IMR-90 (cell line): ENCODE data around the gene FARP1. TPM values are rescaled to one million over a fixed set of nuclear protein-coding genes. Genes with fewer than 3 reads are reported as not detected.

Source experiments
- ATAC-seq: fragments of 200-7000 bp; cut with Tn5 transposase; 2 replicates; pipeline ENCODE4 v1.9.1; 2020; ENCODE audit warnings: low read depth, mild to moderate bottlenecking, moderate library complexity
- BruUV-seq: library from RNA; stranded (reverse); fragments of 400-500 nt; replicated peaks from 2 replicates; lab custom pipeline; 2021; lab: Mats Ljungman, UMichigan
- CTCF ChIA-PET: fragments of 300-600 bp; formaldehyde crosslinking; extraction: SDS; loops from one replicate; lab custom pipeline; 2021; ENCODE audit warnings: antibody characterized with exemption; lab: Yijun Ruan, JAX
- POLR2A ChIA-PET: fragments of 300-600 bp; sonication (Branson Sonifier 250); formaldehyde crosslinking; loops from one replicate; lab custom pipeline; 2022; ENCODE audit warnings: antibody characterized with exemption; ENCODE audit not compliant: unreplicated experiment; lab: Charles Lee
- DNase-seq: peaks from one replicate; pipeline ENCODE4 v3.0.0; 2013
- H2AFZ ChIP-seq: replicated peaks from 2 replicates; pipeline ENCODE3; 2013; ENCODE audit warnings: low read length, mild to moderate bottlenecking; ENCODE audit not compliant: poor library complexity
- H2AK5ac ChIP-seq: 2 replicates; pipeline ENCODE4 v1.6.1; 2013; ENCODE audit warnings: low read depth, low read length, inconsistent platforms
- H2AK9ac ChIP-seq: replicated peaks from 2 replicates; pipeline ENCODE3; 2013; ENCODE audit warnings: mild to moderate bottlenecking, low read depth, low read length, moderate library complexity; ENCODE audit not compliant: poor library complexity
- H2BK120ac ChIP-seq: 2 replicates; pipeline ENCODE4 v1.6.1; 2013; ENCODE audit warnings: low read depth, low read length, inconsistent platforms
- H2BK15ac ChIP-seq: 3 replicates; pipeline ENCODE4 v1.6.1; 2013; ENCODE audit warnings: low read depth, low read length, inconsistent platforms
- H2BK20ac ChIP-seq: 2 replicates; pipeline ENCODE4 v1.6.1; 2013; ENCODE audit warnings: low read depth, mild to moderate bottlenecking, inconsistent platforms, low read length, moderate library complexity
- H2BK5ac ChIP-seq: 2 replicates; pipeline ENCODE4 v1.6.1; 2013; ENCODE audit warnings: mild to moderate bottlenecking, low read depth, low read length, inconsistent platforms; ENCODE audit not compliant: poor library complexity, severe bottlenecking
- H3K14ac ChIP-seq: replicated peaks from 2 replicates; pipeline ENCODE4 v1.6.1; 2013; ENCODE audit warnings: low read depth, low read length, inconsistent platforms
- H3K18ac ChIP-seq: 2 replicates; pipeline ENCODE4 v1.6.1; 2013; ENCODE audit warnings: low read depth, low read length, control low read depth
- H3K23ac ChIP-seq: 2 replicates; pipeline ENCODE4 v1.6.1; 2013; ENCODE audit warnings: low read depth, low read length, inconsistent platforms
- H3K27ac ChIP-seq: 2 replicates; pipeline ENCODE4 v1.5.1; 2013; ENCODE audit warnings: mild to moderate bottlenecking, control low read depth, low read length; ENCODE audit not compliant: insufficient read depth
- H3K27me3 ChIP-seq: 2 replicates; pipeline ENCODE4 v1.6.1; 2013; ENCODE audit warnings: low read length; ENCODE audit not compliant: control insufficient read depth, insufficient read depth
- H3K36me3 ChIP-seq: 2 replicates; pipeline ENCODE4 v1.6.1; 2013; ENCODE audit warnings: low read length, mixed read lengths; ENCODE audit not compliant: control insufficient read depth, insufficient read depth
- H3K4ac ChIP-seq: 2 replicates; pipeline ENCODE4 v1.6.1; 2013; ENCODE audit warnings: low read depth, low read length, inconsistent platforms
- H3K4me1 ChIP-seq: 2 replicates; pipeline ENCODE4 v1.6.1; 2013; ENCODE audit warnings: low read length, mixed read lengths; ENCODE audit not compliant: control insufficient read depth, insufficient read depth
- H3K4me2 ChIP-seq: 2 replicates; pipeline ENCODE4 v1.6.1; 2013; ENCODE audit warnings: low read depth, mild to moderate bottlenecking, control low read depth, low read length, moderate library complexity
- H3K4me3 ChIP-seq: 2 replicates; pipeline ENCODE4 v1.5.1; 2013; ENCODE audit warnings: low read depth, mild to moderate bottlenecking, control low read depth, low read length, moderate library complexity; ENCODE audit not compliant: insufficient read depth
- H3K56ac ChIP-seq: 2 replicates; pipeline ENCODE4 v1.6.1; 2013; ENCODE audit warnings: low read length, inconsistent platforms; ENCODE audit not compliant: insufficient read depth; ENCODE audit errors: extremely low read depth
- H3K79me1 ChIP-seq, 2 experiments: 2 replicates each; pipeline ENCODE4 v1.6.1; 2013; ENCODE audit warnings: low read length in 2 of 2, inconsistent platforms in 1 of 2, low read depth in 1 of 2
- H3K9ac ChIP-seq: 2 replicates; pipeline ENCODE4 v1.6.1; 2013; ENCODE audit warnings: low read depth, low read length, control low read depth
- H3K9me1 ChIP-seq: 2 replicates; pipeline ENCODE4 v1.6.1; 2013; ENCODE audit warnings: low read length, inconsistent platforms; ENCODE audit not compliant: insufficient read depth
- H3K9me3 ChIP-seq: 2 replicates; pipeline ENCODE4 v1.6.1; 2013; ENCODE audit warnings: low read length; ENCODE audit not compliant: control insufficient read depth, insufficient read depth
- H4K20me1 ChIP-seq: 2 replicates; pipeline ENCODE4 v1.6.1; 2013; ENCODE audit warnings: low read length, inconsistent platforms; ENCODE audit not compliant: insufficient read depth
- H4K5ac ChIP-seq: 2 replicates; pipeline ENCODE4 v1.6.1; 2013; ENCODE audit warnings: mild to moderate bottlenecking, low read depth, low read length, control low read depth
- H4K8ac ChIP-seq, 2 experiments: 2 replicates each; pipeline ENCODE4 v1.6.1; 2013; ENCODE audit warnings: low read depth in 2 of 2, low read length in 2 of 2, control low read depth in 1 of 2, inconsistent platforms in 1 of 2
- H4K91ac ChIP-seq: 2 replicates; pipeline ENCODE4 v1.6.1; 2013; ENCODE audit warnings: low read depth, low read length, inconsistent platforms; ENCODE audit not compliant: insufficient read depth
- CEBPB ChIP-seq: IDR thresholded peaks from 2 replicates; pipeline ENCODE4 v1.6.1; 2012; ENCODE audit warnings: low read depth, low read length, improper control_type of control experiment
- CHD1 ChIP-seq: IDR thresholded peaks from 2 replicates; pipeline ENCODE4 v1.6.1; 2012; ENCODE audit warnings: low read depth, low read length, improper control_type of control experiment
- MAFK ChIP-seq: IDR thresholded peaks from 2 replicates; pipeline ENCODE4 v1.6.1; 2012; ENCODE audit warnings: low read depth, low read length, improper control_type of control experiment
- MAZ ChIP-seq: IDR thresholded peaks from 2 replicates; pipeline ENCODE4 v1.6.1; 2012; ENCODE audit warnings: low read depth, mild to moderate bottlenecking, low read length, improper control_type of control experiment, moderate library complexity, borderline replicate concordance
- MXI1 ChIP-seq: IDR thresholded peaks from 2 replicates; pipeline ENCODE4 v1.6.1; 2012; ENCODE audit warnings: low read depth, mild to moderate bottlenecking, low read length, moderate library complexity, borderline replicate concordance
- RAD21 ChIP-seq: IDR thresholded peaks from 2 replicates; pipeline ENCODE4 v1.6.1; 2012; ENCODE audit warnings: low read length, improper control_type of control experiment
- RFX5 ChIP-seq: IDR thresholded peaks from 2 replicates; pipeline ENCODE4 v1.8.0; 2012; ENCODE audit warnings: low read depth, mild to moderate bottlenecking, low read length, moderate library complexity
- WGBS, 2 experiments: methylation state at CpG; one replicate each; pipeline versions ENCODE4 v1.1.5 to v1.1.7; 2013; ENCODE audit warnings: missing lambda C conversion rate in 2 of 2; ENCODE audit not compliant: insufficient read length in 1 of 2; ENCODE audit errors: extremely low coverage in 2 of 2; 5-methylcytosine and 5-hydroxymethylcytosine counted together
- dilution Hi-C: fragments of 300-500 bp; cut with HindIII; formaldehyde crosslinking; loops from one replicate; pipeline ENCODE4 v1.14.3; 2018; ENCODE audit warnings: low sequenced_read_pairs; ENCODE audit not compliant: unreplicated experiment
- in situ Hi-C: fragments of 300-500 bp; cut with MboI; formaldehyde crosslinking; loops from 3 replicates; pipeline ENCODE4 v1.14.3; 2019; ENCODE audit warnings: low sequenced_read_pairs, inconsistent platforms, mixed read lengths
- intact Hi-C: fragments of 100-400 bp; cut with micrococcal nuclease; formaldehyde crosslinking; loops from 2 replicates; pipeline ENCODE4 v1.10.0; 2022
- polyA plus RNA-seq, 3 experiments: library from polyadenylated mRNA; depleted of rRNA; stranded (reverse); fragments of >200 nt; gene quantifications; 2 replicates each; pipeline ENCODE4 v1.2.3, GENCODE V29; 2012; ENCODE audit warnings: low replicate concordance in 1 of 3
- total RNA-seq: library from RNA; depleted of rRNA; stranded (reverse); fragments of >200 nt; gene quantifications from 2 replicates; pipeline ENCODE4 v1.2.3, GENCODE V29; 2012

The FARP1 gene
- total and polyA plus RNA-seq, 2 of the 4 experiments (the other 2 are of a cell fraction) = 39.6 to 57.0 TPM

DNA sequence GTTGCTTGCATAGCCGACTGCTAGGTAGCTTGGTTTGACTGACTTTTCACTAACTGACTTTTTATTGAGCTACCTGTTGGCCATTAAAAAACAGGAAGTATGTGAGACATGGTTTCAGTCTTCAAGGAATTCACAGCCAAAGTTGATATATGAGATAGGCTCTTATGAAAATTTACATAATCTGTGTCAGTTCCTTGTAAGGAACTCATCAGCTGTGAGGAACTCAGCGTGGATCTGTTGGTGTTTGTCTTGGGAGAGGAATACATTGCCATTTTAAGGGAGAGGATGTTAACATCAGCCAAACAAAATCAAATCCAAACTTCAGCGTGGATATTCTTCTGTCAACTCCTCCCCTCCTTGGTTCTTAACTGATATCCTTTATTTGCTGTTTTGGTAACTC, 32.1 kb downstream of the FARP1 start:
- peaks cover 16% of the 10 kb centered on the region for H3K36me3 ChIP-seq
- dilution Hi-C loops = no loop called here
- no TSS peak for BruUV-seq
- WGBS, 2 experiments = no CpG with 5 or more reads among the region's 3 CpGs
- H3K4me3 ChIP-seq = no peak overlapping the region
- H3K9ac ChIP-seq = 0 out of 2 replicates have a peak overlapping the region, but pooled peaks have one; percentile 36
- no peak overlapping the region for H2AFZ ChIP-seq
- H3K9me3 ChIP-seq = no peaks in the 10 kb centered on the region
- H3K4ac ChIP-seq = peak overlapping the region; percentile 91
- in situ Hi-C loops = no loop called here
- ChIA-PET POLR2A (no interaction called here), CTCF (no interaction called here)
- H4K8ac ChIP-seq = peak overlapping the region; percentile 26 to 87; a peak in 3 of 4 replicates
- peak overlapping the region; percentile 91 for H2BK5ac ChIP-seq
- peak overlapping the region; percentile 90 for H2AK5ac ChIP-seq
- intact Hi-C loops = no loop called here
- H3K14ac ChIP-seq = peak overlapping the region; percentile 69
- H4K5ac ChIP-seq = peak overlapping the region; percentile 50
- peaks cover 38 to 83% of the 10 kb centered on the region in 2 experiments for H3K79me1 ChIP-seq
- H3K56ac ChIP-seq = no peak overlapping the region
- peak overlapping the region; percentile 87 for H3K27ac ChIP-seq
- H2AK9ac ChIP-seq = peak overlapping the region; percentile 57
- TF ChIP-seq MAFK = no peak
- TF ChIP-seq MAZ = no peak
- TF ChIP-seq CHD1 = no peak
- no peak for TF ChIP-seq RFX5
- TF ChIP-seq CEBPB = no peak
- no peak for TF ChIP-seq RAD21
- TF ChIP-seq MXI1 = no peak
- peak overlapping the region; percentile 71 for H3K4me2 ChIP-seq
- peak overlapping the region; percentile 65 for H3K18ac ChIP-seq
- peak overlapping the region; percentile 90 for H2BK20ac ChIP-seq
- H3K4me1 ChIP-seq = peaks cover 40% of the 10 kb centered on the region
- peak overlapping the region; percentile 93 for H2BK120ac ChIP-seq
- H3K27me3 ChIP-seq = no peaks in the 10 kb centered on the region
- peak overlapping the region; percentile 90 for H3K23ac ChIP-seq
- H2BK15ac ChIP-seq = peak overlapping the region; percentile 76
- peaks cover 18% of the 10 kb centered on the region for H3K9me1 ChIP-seq
- DNase-seq (peak; percentile 31), ATAC-seq (no peak)
- peaks cover 16% of the 10 kb centered on the region; the same call in 1 of the 2 replicates for H4K20me1 ChIP-seq
- peak overlapping the region; percentile 98 for H4K91ac ChIP-seq
